ENCODE measurements around the gene POU2AF2. TPM values are rescaled to one million over a fixed set of nuclear protein-coding genes. Genes with fewer than 3 reads are reported as not detected.

POU2AF2 gene
- total RNA-seq, 1 donor from 2014 or later = not detected

GRCh38 chr11:111334532-111335502 is 89.3 kb downstream of the POU2AF2 start:
- Mint-ChIP-seq H3K27ac (ENCODE audit: unreplicated experiment) (no peak overlapping the region), H3K4me1 (ENCODE audit: low read depth, unreplicated experiment) (no peaks in the 10 kb centered on the region), H3K36me3 (ENCODE audit: low read depth, unreplicated experiment) (no peaks in the 10 kb centered on the region), H3K27me3 (ENCODE audit: low read depth, unreplicated experiment) (peaks cover 8% of the 10 kb centered on the region), H3K4me3 (ENCODE audit: unreplicated experiment) (no peak overlapping the region), H3K9me3 (ENCODE audit: unreplicated experiment) (no peaks in the 10 kb centered on the region)
- Histone ChIP-seq H4K20me1 (ENCODE audit: insufficient read depth, low read length) (no peaks in the 10 kb centered on the region), H3K4me3 (ENCODE audit: insufficient read depth, low read depth, low read length) (no peak overlapping the region), H3K4me1 (ENCODE audit: insufficient read depth, low read length) (no peaks in the 10 kb centered on the region), H3K36me3 (ENCODE audit: insufficient read depth, low read length) (no peaks in the 10 kb centered on the region), H2AFZ (ENCODE audit: low read depth, low read length) (no peak overlapping the region), H3K9me3 (ENCODE audit: insufficient read depth, low read depth, low read length) (no peaks in the 10 kb centered on the region), H3K9ac (ENCODE audit: low read length) (no peak overlapping the region), H3K27me3 (ENCODE audit: insufficient read depth, low read length) (no peaks in the 10 kb centered on the region), H3K4me2 (ENCODE audit: low read length) (no peak overlapping the region), H3K27ac (ENCODE audit: low read depth, low read length) (no peak overlapping the region), H3K79me2 (ENCODE audit: insufficient read depth, low read length) (no peaks in the 10 kb centered on the region)
- no peak for TF ChIP-seq CTCF (IDR thresholded peaks at IDR 0.05; ENCODE audit: insufficient read depth, low read depth, low read length)
- TF ChIP-seq EZH2 (IDR thresholded peaks at IDR 0.05; ENCODE audit: insufficient read depth, low read length) = no peak
- DNase-seq (ENCODE audit: low read depth) (no peak), FAIRE-seq (no peak)

DNA sequence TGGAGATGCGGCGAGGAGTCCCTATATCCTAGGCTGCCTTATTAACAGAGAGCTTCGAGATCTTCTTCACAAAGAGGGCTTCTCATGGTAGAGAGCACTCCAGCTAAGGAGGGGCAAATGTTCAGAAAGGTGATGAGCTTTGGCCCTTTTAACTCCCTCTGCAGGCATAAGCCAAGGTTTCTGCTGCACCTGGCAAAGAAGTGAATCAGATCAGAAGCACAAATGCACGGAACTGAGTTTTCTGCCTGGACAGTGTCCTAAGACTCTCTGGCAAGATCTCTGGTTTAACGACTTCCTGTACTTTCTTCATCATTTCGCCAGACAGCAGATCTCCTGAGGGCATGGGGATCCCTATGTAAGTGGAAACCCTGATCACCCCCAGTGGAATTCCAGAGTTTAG is 90.0 kb downstream of the POU2AF2 start:
- Mint-ChIP-seq H3K27ac (ENCODE audit: unreplicated experiment) (no peak overlapping the region), H3K4me1 (ENCODE audit: low read depth, unreplicated experiment) (no peaks in the 10 kb centered on the region), H3K4me3 (ENCODE audit: unreplicated experiment) (no peak overlapping the region), H3K36me3 (ENCODE audit: low read depth, unreplicated experiment) (no peaks in the 10 kb centered on the region), H3K9me3 (ENCODE audit: unreplicated experiment) (peaks cover 3% of the 10 kb centered on the region), H3K27me3 (ENCODE audit: low read depth, unreplicated experiment) (peaks cover 8% of the 10 kb centered on the region)
- no peak for TF ChIP-seq CTCF (IDR thresholded peaks at IDR 0.05; ENCODE audit: insufficient read depth, low read depth, low read length)
- no peak for TF ChIP-seq EZH2 (IDR thresholded peaks at IDR 0.05; ENCODE audit: insufficient read depth, low read length)
- no peaks in the 10 kb centered on the region for H4K20me1 ChIP-seq (ENCODE audit: insufficient read depth, low read length)
- H3K79me2 ChIP-seq (ENCODE audit: insufficient read depth, low read length) = no peaks in the 10 kb centered on the region
- no peaks in the 10 kb centered on the region for H3K27me3 ChIP-seq (ENCODE audit: insufficient read depth, low read length)
- H2AFZ ChIP-seq (ENCODE audit: low read depth, low read length) = no peak overlapping the region
- H3K4me1 ChIP-seq (ENCODE audit: insufficient read depth, low read length) = no peaks in the 10 kb centered on the region
- no peak overlapping the region for H3K27ac ChIP-seq (ENCODE audit: low read depth, low read length)
- H3K4me3 ChIP-seq (ENCODE audit: insufficient read depth, low read depth, low read length) = no peak overlapping the region
- DNase-seq (ENCODE audit: low read depth) (no peak), FAIRE-seq (no peak)
- H3K36me3 ChIP-seq (ENCODE audit: insufficient read depth, low read length) = no peaks in the 10 kb centered on the region
- no peak overlapping the region for H3K4me2 ChIP-seq (ENCODE audit: low read length)
- no peaks in the 10 kb centered on the region for H3K9me3 ChIP-seq (ENCODE audit: insufficient read depth, low read depth, low read length)
- no peak overlapping the region for H3K9ac ChIP-seq (ENCODE audit: low read length)

Other genes starting within 250 kb of the POU2AF2 start
- 0.27 TPM in 1 of 2 replicates, not detected in the other for gene POU2AF3, start 52.8 kb downstream of the POU2AF2 start, total RNA-seq
- not detected in 2 replicates for gene POU2AF1, start 133.6 kb downstream of the POU2AF2 start, total RNA-seq

Data from astrocyte (in vitro differentiated cells and primary cell).